Astrocyte (in vitro differentiated cells and primary cell): ENCODE results near the gene PLSCR3.

Source experiments
- EZH2 ChIP-seq: IDR thresholded peaks from 2 replicates; pipeline ENCODE4 v1.6.1; 2012; ENCODE audit warnings: mild to moderate bottlenecking, low read length, inconsistent platforms; ENCODE audit not compliant: insufficient read depth
- TF ChIP-seq, protein P1 (sequence below): IDR thresholded peaks from 2 replicates; pipeline ENCODE4 v1.5.1; 2011; ENCODE audit warnings: low read depth, mild to moderate bottlenecking, inconsistent platforms, low read length, moderate library complexity; ENCODE audit not compliant: insufficient read depth

DNA sequence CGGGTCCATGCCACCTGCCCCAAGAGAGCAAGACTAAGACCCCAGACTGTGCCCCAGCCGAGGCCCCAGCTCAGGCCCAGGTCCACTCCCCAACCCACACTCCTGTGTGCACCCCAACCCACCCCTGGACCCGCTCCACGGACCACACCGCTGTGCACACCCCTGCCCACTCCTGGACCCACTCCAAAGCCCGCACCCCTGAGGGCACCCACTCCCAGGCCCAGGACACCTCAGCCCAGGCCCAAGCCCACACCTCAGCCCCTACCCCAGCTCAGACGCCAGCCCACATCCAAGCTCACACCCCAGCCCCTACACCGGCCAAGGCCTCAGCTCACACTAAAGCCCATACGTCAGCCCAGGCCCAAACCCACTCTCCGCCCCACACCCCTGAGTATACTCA lies 35.4 kb upstream of the PLSCR3 start:
- TF ChIP-seq, protein P1, sequence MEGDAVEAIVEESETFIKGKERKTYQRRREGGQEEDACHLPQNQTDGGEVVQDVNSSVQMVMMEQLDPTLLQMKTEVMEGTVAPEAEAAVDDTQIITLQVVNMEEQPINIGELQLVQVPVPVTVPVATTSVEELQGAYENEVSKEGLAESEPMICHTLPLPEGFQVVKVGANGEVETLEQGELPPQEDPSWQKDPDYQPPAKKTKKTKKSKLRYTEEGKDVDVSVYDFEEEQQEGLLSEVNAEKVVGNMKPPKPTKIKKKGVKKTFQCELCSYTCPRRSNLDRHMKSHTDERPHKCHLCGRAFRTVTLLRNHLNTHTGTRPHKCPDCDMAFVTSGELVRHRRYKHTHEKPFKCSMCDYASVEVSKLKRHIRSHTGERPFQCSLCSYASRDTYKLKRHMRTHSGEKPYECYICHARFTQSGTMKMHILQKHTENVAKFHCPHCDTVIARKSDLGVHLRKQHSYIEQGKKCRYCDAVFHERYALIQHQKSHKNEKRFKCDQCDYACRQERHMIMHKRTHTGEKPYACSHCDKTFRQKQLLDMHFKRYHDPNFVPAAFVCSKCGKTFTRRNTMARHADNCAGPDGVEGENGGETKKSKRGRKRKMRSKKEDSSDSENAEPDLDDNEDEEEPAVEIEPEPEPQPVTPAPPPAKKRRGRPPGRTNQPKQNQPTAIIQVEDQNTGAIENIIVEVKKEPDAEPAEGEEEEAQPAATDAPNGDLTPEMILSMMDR: no peak
- no peak for TF ChIP-seq EZH2
